Muscle of back (tissue), 11 donors: ENCODE results near the gene SUV39H1. TPM values are rescaled to one million over a fixed set of nuclear protein-coding genes. Genes with fewer than 3 reads are reported as not detected.
"Not testable (repeated sequence)": the region's sequence is repeated elsewhere in the genome, so short reads cannot be mapped to it uniquely, and the experiment has no call there.

ENCODE experiments used
- DNase-seq, 3 donors: peaks; one replicate each; pipeline versions ENCODE4 v3.0.0 to v3.0.0-alpha.2; 2013
- polyA plus RNA-seq, 10 donors: library from polyadenylated mRNA; unstranded; fragments of 120-200 nt; gene quantifications; one replicate each; pipeline ENCODE4 v1.2.1, GENCODE V29; 2013; ENCODE audit not compliant: insufficient read length in 10 of 10

The SUV39H1 gene
- polyA plus RNA-seq, 10 donors = 3.2 to 5.5 (median 3.9) TPM

- DNase-seq = no peak
Measured at GRCh38 chrX:48684134-48684533, 12.4 kb upstream of the SUV39H1 start.

- DNase-seq = no peak
Measured at GRCh38 chrX:48685416-48685815, 11.1 kb upstream of the SUV39H1 start.

GRCh38 chrX:48688531-48689150 lies 7.9 kb upstream of the SUV39H1 start:
- no peak for DNase-seq

GRCh38 chrX:48689208-48689920 lies 7.2 kb upstream of the SUV39H1 start:
- DNase-seq = no peak

GRCh38 chrX:48691746-48692145 lies 4.8 kb upstream of the SUV39H1 start:
- not testable (repeated sequence) for DNase-seq

GRCh38 chrX:48694776-48695533 lies 1.6 kb upstream of the SUV39H1 start:
- DNase-seq = peak in 1 of 3 donors; percentile 21

- DNase-seq = no peak
Measured at GRCh38 chrX:48695534-48695896, 1.0 kb upstream of the SUV39H1 start.

GRCh38 chrX:48695925-48696300 lies 621 bp upstream of the SUV39H1 start:
- no peak for DNase-seq

- peak in 2 of 3 donors; percentile 36 to 57 for DNase-seq
Measured at GRCh38 chrX:48696909-48697727, 584 bp downstream of the SUV39H1 start.

GRCh38 chrX:48698306-48698705 lies 1.8 kb downstream of the SUV39H1 start:
- DNase-seq = no peak

- no peak for DNase-seq
Measured at GRCh38 chrX:48700246-48700645, 3.7 kb downstream of the SUV39H1 start.

- no peak for DNase-seq
Measured at GRCh38 chrX:48700951-48701653, 4.6 kb downstream of the SUV39H1 start.

GRCh38 chrX:48702032-48702431 lies 5.5 kb downstream of the SUV39H1 start:
- DNase-seq = no peak

GRCh38 chrX:48702716-48703115 lies 6.2 kb downstream of the SUV39H1 start:
- no peak for DNase-seq

GRCh38 chrX:48703228-48703627 lies 6.7 kb downstream of the SUV39H1 start:
- DNase-seq = no peak

GRCh38 chrX:48703642-48704481 lies 7.3 kb downstream of the SUV39H1 start:
- peak in 1 of 3 donors; percentile 14 for DNase-seq

GRCh38 chrX:48705871-48706270 lies 9.3 kb downstream of the SUV39H1 start:
- DNase-seq = no peak

GRCh38 chrX:48709522-48710112 lies 13.1 kb downstream of the SUV39H1 start:
- DNase-seq = no peak

- no peak for DNase-seq
Measured at GRCh38 chrX:48711162-48711928, 14.8 kb downstream of the SUV39H1 start.
